Transverse colon (tissue), 4 donors: ENCODE data around the gene SHPK. TPM values are rescaled to one million over a fixed set of nuclear protein-coding genes. Genes with fewer than 3 reads are reported as not detected.

Experiments used
- DNase-seq: peaks from one replicate; pipeline ENCODE4 v3.0.0-alpha.2; 2019
- H3K27ac ChIP-seq, 4 donors: fragments of 200-600 bp; sonication (generic); 2 replicates each; pipeline ENCODE4 v1.5.1; 2016 to 2018; ENCODE audit warnings: inconsistent platforms in 4 of 4
- H3K27me3 ChIP-seq: fragments of 200-600 bp; sonication (generic); 2 replicates; pipeline ENCODE4 v1.5.1; 2017; ENCODE audit warnings: inconsistent platforms
- H3K36me3 ChIP-seq, 4 donors: fragments of 200-600 bp; sonication (generic); 2 replicates each; pipeline ENCODE4 v1.5.1; 2017 to 2019; ENCODE audit warnings: inconsistent platforms in 4 of 4
- H3K4me1 ChIP-seq, 4 donors: fragments of 200-600 bp; sonication (generic); 2 replicates each; pipeline ENCODE4 v1.5.1; 2017 to 2020; ENCODE audit warnings: inconsistent platforms in 4 of 4
- H3K4me3 ChIP-seq, 4 donors: fragments of 200-600 bp; sonication (generic); 1 replicate in 1 of 4; 2 replicates in 3 of 4; pipeline versions ENCODE4 v1.5.1 to v1.6.1; 2017 to 2019; ENCODE audit warnings: inconsistent platforms in 4 of 4
- H3K9me3 ChIP-seq, 2 donors: fragments of 200-600 bp; sonication (generic); 2 replicates each; pipeline ENCODE4 v1.5.1; 2017 to 2019; ENCODE audit warnings: inconsistent platforms in 2 of 2
- CTCF ChIP-seq, 5 experiments: fragments of 200-600 bp in 3 of 5; fragments of 450-650 bp in 2 of 5; sonication (generic) in 3 of 5; IDR thresholded peaks; 1 replicate in 2 of 5; 2 replicates in 3 of 5; pipeline ENCODE4 v1.5.1; 2016 to 2017; ENCODE audit warnings: antibody characterized with exemption in 5 of 5, inconsistent platforms in 3 of 5, mild to moderate bottlenecking in 2 of 5, moderate library complexity in 1 of 5
- EP300 ChIP-seq: sonication (generic); formaldehyde crosslinking; IDR thresholded peaks from one replicate; pipeline ENCODE4 v1.6.1; 2017; ENCODE audit warnings: antibody characterized with exemption, low read depth
- POLR2A ChIP-seq: fragments of 450-650 bp; IDR thresholded peaks from one replicate; pipeline ENCODE4 v1.6.1; 2016; ENCODE audit warnings: antibody characterized with exemption, mild to moderate bottlenecking, moderate library complexity
- POLR2AphosphoS5 ChIP-seq, 3 donors: sonication (generic); formaldehyde crosslinking; IDR thresholded peaks; one replicate each; pipeline ENCODE4 v1.6.1; 2016; ENCODE audit warnings: antibody characterized with exemption in 3 of 3
- WGBS, 2 donors: methylation state at CpG; one replicate each; pipeline ENCODE4 v1.1.5; 2018; ENCODE audit warnings: low coverage in 1 of 2; 5-methylcytosine and 5-hydroxymethylcytosine counted together
- in situ Hi-C, 4 donors: fragments of 200-750 bp; cut with MboI; loops; one replicate each; pipeline versions ENCODE4 v1.15.0 to v1.15.1; 2017; ENCODE audit warnings: low sequenced_read_pairs in 3 of 4, low pct_ligation_motif_present in 1 of 4, low pct_unique_long_range_greater_than_20kb in 1 of 4
- intact Hi-C: fragments of 100-400 bp; cut with DNase I; formaldehyde crosslinking; loops from one replicate; pipeline ENCODE4 v1.15.1; 2023; ENCODE audit warnings: low total_unique reads
- total RNA-seq, 4 donors: library from RNA; depleted of rRNA; stranded (reverse); fragments of >200 nt; gene quantifications; one replicate each; pipeline ENCODE4 v1.1.0, GENCODE V29; 2016

Gene SHPK
- total RNA-seq, 4 donors from 2014 or later = 9.0 to 50.9 (median 24.2) TPM

- TF ChIP-seq POLR2AphosphoS5 (IDR thresholded peaks at IDR 0.05) (no peak), CTCF (IDR thresholded peaks at IDR 0.05) (no peak), EP300 (no peak), POLR2A (no peak)
- no peaks in the 10 kb centered on the region for H3K4me1 ChIP-seq
- no peak overlapping the region for H3K27ac ChIP-seq
- WGBS, 2 donors = 90% methylated on average over 14 of the region's 15 CpGs; no CpG with 5 or more reads in 1 of the 2 donors
- H3K27me3 ChIP-seq = no peaks in the 10 kb centered on the region
- no peak overlapping the region for H3K4me3 ChIP-seq
- intact Hi-C loops = no loop called here
- H3K9me3 ChIP-seq = no peaks in the 10 kb centered on the region
- in situ Hi-C loops = no loop called here
- H3K36me3 ChIP-seq = peaks cover 0 to 9% (median 3%) of the 10 kb centered on the region in 4 donors
- DNase-seq = no peak
Observed at GRCh38 chr17:3590768-3591167, 45.3 kb downstream of the SHPK start.

- H3K36me3 ChIP-seq = peaks cover 0 to 9% (median 3%) of the 10 kb centered on the region in 4 donors
- WGBS, 2 donors = 90% methylated on average over 14 of the region's 15 CpGs; no CpG with 5 or more reads in 1 of the 2 donors
- H3K27me3 ChIP-seq = no peaks in the 10 kb centered on the region
- DNase-seq = no peak
- no peak overlapping the region for H3K27ac ChIP-seq
- in situ Hi-C loops (no loop called here), intact Hi-C loops (no loop called here)
- H3K4me1 ChIP-seq = no peaks in the 10 kb centered on the region
- no peak overlapping the region for H3K4me3 ChIP-seq
- TF ChIP-seq POLR2A (no peak), CTCF (IDR thresholded peaks at IDR 0.05) (no peak), POLR2AphosphoS5 (IDR thresholded peaks at IDR 0.05) (no peak), EP300 (no peak)
- H3K9me3 ChIP-seq = no peaks in the 10 kb centered on the region
Observed at GRCh38 chr17:3590231-3590630, 45.8 kb downstream of the SHPK start.

GRCh38 chr17:3589784-3590183 lies 46.3 kb downstream of the SHPK start:
- TF ChIP-seq EP300 = no peak
- TF ChIP-seq POLR2AphosphoS5 (IDR thresholded peaks at IDR 0.05) = no peak
- no peak for TF ChIP-seq POLR2A
- no peak for TF ChIP-seq CTCF (IDR thresholded peaks at IDR 0.05)
- H3K27me3 ChIP-seq = no peaks in the 10 kb centered on the region
- H3K4me1 ChIP-seq = no peaks in the 10 kb centered on the region
- no peak overlapping the region for H3K4me3 ChIP-seq
- DNase-seq = no peak
- intact Hi-C loops (no loop called here), in situ Hi-C loops (no loop called here)
- 99% methylated on average over 19 of the region's 22 CpGs; no CpG with 5 or more reads in 1 of the 2 donors for WGBS, 2 donors
- no peak overlapping the region for H3K27ac ChIP-seq
- peaks cover 0 to 9% (median 3%) of the 10 kb centered on the region in 4 donors for H3K36me3 ChIP-seq
- H3K9me3 ChIP-seq = no peaks in the 10 kb centered on the region

- H3K4me1 ChIP-seq = no peaks in the 10 kb centered on the region
- no peaks in the 10 kb centered on the region for H3K9me3 ChIP-seq
- no peak overlapping the region for H3K4me3 ChIP-seq
- TF ChIP-seq CTCF (IDR thresholded peaks at IDR 0.05) (no peak), EP300 (no peak), POLR2AphosphoS5 (IDR thresholded peaks at IDR 0.05) (no peak), POLR2A (no peak)
- 95% methylated on average over 17 of the region's 17 CpGs; no CpG with 5 or more reads in 1 of the 2 donors for WGBS, 2 donors
- H3K27ac ChIP-seq = no peak overlapping the region
- in situ Hi-C loops = no loop called here
- intact Hi-C loops = no loop called here
- DNase-seq = no peak
- peaks cover 0 to 6% (median 0%) of the 10 kb centered on the region in 4 donors for H3K36me3 ChIP-seq
- H3K27me3 ChIP-seq = no peaks in the 10 kb centered on the region
Observed at GRCh38 chr17:3585826-3586225, 50.2 kb downstream of the SHPK start.
